PC-9 (cell line): ENCODE results near the gene VIPR1. TPM values are rescaled to one million over a fixed set of nuclear protein-coding genes. Genes with fewer than 3 reads are reported as not detected.
"Not testable (repeated sequence)": the region's sequence is repeated elsewhere in the genome, so short reads cannot be mapped to it uniquely, and the experiment has no call there.

Experiments
- BruUV-seq: library from RNA; stranded (reverse); fragments of 400-500 nt; replicated peaks from 2 replicates; lab custom pipeline; 2021; lab: Mats Ljungman, UMichigan
- CTCF ChIA-PET: fragments of 300-600 bp; sonication (Branson Sonifier 250); formaldehyde crosslinking; loops from one replicate; lab custom pipeline; 2022; ENCODE audit warnings: antibody characterized with exemption; lab: Charles Lee
- POLR2A ChIA-PET: fragments of 300-600 bp; sonication (Branson Sonifier 250); formaldehyde crosslinking; loops from one replicate; lab custom pipeline; 2022; ENCODE audit warnings: antibody characterized with exemption; ENCODE audit not compliant: unreplicated experiment; lab: Charles Lee
- DNase-seq, 2 experiments: peaks; one replicate each; pipeline versions ENCODE4 v3.0.0 to v3.0.0-alpha.2; 2015 to 2022; ENCODE audit warnings: mixed read lengths in 1 of 2
- H2AFZ ChIP-seq: fragments of 200-600 bp; sonication (generic); 2 replicates; pipeline ENCODE4 v1.8.1; 2017; ENCODE audit warnings: antibody characterized with exemption
- H3F3A ChIP-seq: fragments of 200-600 bp; sonication (generic); 2 replicates; pipeline ENCODE4 v1.8.1; 2017; ENCODE audit warnings: antibody characterized with exemption, mild to moderate bottlenecking, low read depth; ENCODE audit not compliant: insufficient read depth
- H3K27ac ChIP-seq: fragments of 200-600 bp; sonication (generic); 2 replicates; pipeline ENCODE4 v1.6.1; 2016; ENCODE audit warnings: mixed run types
- H3K27me3 ChIP-seq: fragments of 200-600 bp; sonication (generic); 2 replicates; pipeline ENCODE4 v1.6.1; 2016; ENCODE audit warnings: low read depth, mixed run types; ENCODE audit not compliant: insufficient read depth
- H3K36me3 ChIP-seq: fragments of 200-600 bp; sonication (generic); 2 replicates; pipeline ENCODE4 v1.6.1; 2016; ENCODE audit warnings: low read depth, mixed run types
- H3K4me1 ChIP-seq: fragments of 200-600 bp; sonication (generic); replicated peaks from 2 replicates; pipeline ENCODE4 v1.6.1; 2016; ENCODE audit warnings: mixed run types; ENCODE audit not compliant: insufficient read depth
- H3K4me2 ChIP-seq: fragments of 200-600 bp; sonication (generic); 2 replicates; pipeline ENCODE4 v1.6.1; 2017; ENCODE audit warnings: mixed run types
- H3K4me3 ChIP-seq: fragments of 200-600 bp; sonication (generic); 2 replicates; pipeline ENCODE4 v1.6.1; 2016; ENCODE audit warnings: mixed run types
- H3K79me2 ChIP-seq: fragments of 200-600 bp; sonication (generic); 2 replicates; pipeline ENCODE4 v1.6.1; 2017; ENCODE audit warnings: low read depth, mixed run types
- H3K9me2 ChIP-seq: fragments of 200-600 bp; sonication (generic); 2 replicates; pipeline ENCODE4 v1.8.1; 2017; ENCODE audit warnings: mild to moderate bottlenecking; ENCODE audit not compliant: insufficient read depth
- H3K9me3 ChIP-seq: fragments of 200-600 bp; sonication (generic); 2 replicates; pipeline ENCODE4 v1.8.1; 2016; ENCODE audit warnings: low read depth; ENCODE audit not compliant: insufficient read depth
- H4K20me1 ChIP-seq: fragments of 200-600 bp; sonication (generic); 2 replicates; pipeline ENCODE4 v1.8.1; 2017; ENCODE audit not compliant: insufficient read depth
- CTCF ChIP-seq: fragments of 200-600 bp; sonication (generic); conservative IDR thresholded peaks from 2 replicates; pipeline ENCODE4 v1.6.1; 2017; ENCODE audit warnings: mixed run types, antibody characterized with exemption, mild to moderate bottlenecking, moderate library complexity
- EZH2 ChIP-seq: fragments of 200-600 bp; sonication (generic); IDR thresholded peaks from 2 replicates; pipeline ENCODE4 v1.8.0; 2017; ENCODE audit warnings: antibody characterized with exemption, low read depth
- intact Hi-C: fragments of 100-400 bp; cut with micrococcal nuclease; formaldehyde crosslinking; loops from one replicate; pipeline ENCODE4 v1.10.0; 2022; ENCODE audit not compliant: unreplicated experiment
- total RNA-seq: library from RNA; stranded (reverse); gene quantifications from 2 replicates; pipeline ENCODE4 v1.2.3, GENCODE V29; 2021

VIPR1 gene
- total RNA-seq, 1 experiment from 2014 or later, result 23.9 TPM

DNA sequence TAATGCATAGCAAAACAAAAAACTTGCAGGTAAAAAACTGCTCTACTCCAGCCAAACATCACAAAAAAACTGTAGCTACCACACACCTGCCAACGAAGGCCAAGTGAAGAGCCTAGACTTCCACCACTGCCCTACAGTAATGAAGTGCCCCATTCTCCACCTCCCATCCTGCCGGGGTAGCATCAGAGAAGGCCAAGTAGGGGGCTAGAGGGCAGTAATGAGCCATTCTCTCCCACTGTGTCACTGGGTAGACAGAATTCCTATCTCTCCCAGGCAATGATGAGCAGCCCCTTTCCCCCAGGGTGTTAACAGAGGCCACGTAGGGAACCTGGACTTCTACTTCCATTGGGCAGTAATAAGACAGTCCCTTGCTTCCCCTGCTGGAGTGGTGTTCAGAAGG is 69.8 kb downstream of the VIPR1 start:
- peak in 1 of 2 experiments; percentile 28 for DNase-seq
- peaks cover 4% of the 10 kb centered on the region; the same call in 1 of the 2 replicates for H3K79me2 ChIP-seq
- H3K27me3 ChIP-seq, result no peaks in the 10 kb centered on the region
- 0 out of 2 replicates have a peak, but pooled peaks cover 11% of the 10 kb centered on the region for H3K36me3 ChIP-seq
- no peak overlapping the region for H3K4me2 ChIP-seq
- H3K9me3 ChIP-seq, result peaks cover 9% of the 10 kb centered on the region; the same call in 1 of the 2 replicates
- no peak overlapping the region for H3K4me3 ChIP-seq
- H3K9me2 ChIP-seq, result no peaks in the 10 kb centered on the region
- ChIA-PET CTCF (interaction anchor here (0.6 to 0.7 kb wide), 2 partner anchors 338 to 635 kb away, joined by 3 read pairs; no protein-coding TSS in a partner anchor), POLR2A (no interaction called here)
- no peaks in the 10 kb centered on the region for H3K4me1 ChIP-seq
- H3F3A ChIP-seq, result no peaks in the 10 kb centered on the region
- TF ChIP-seq CTCF, result peak; percentile 50; the same call in 1 of the 2 replicates
- TF ChIP-seq EZH2, result no peak
- BruUV-seq, result no TSS peak
- H2AFZ ChIP-seq, result no peak overlapping the region
- H3K27ac ChIP-seq, result no peak overlapping the region
- H4K20me1 ChIP-seq, result no peaks in the 10 kb centered on the region
- intact Hi-C loops, result loop anchor here (2.0 kb wide), 1 partner anchor 173 kb away; no protein-coding TSS in a partner anchor

DNA sequence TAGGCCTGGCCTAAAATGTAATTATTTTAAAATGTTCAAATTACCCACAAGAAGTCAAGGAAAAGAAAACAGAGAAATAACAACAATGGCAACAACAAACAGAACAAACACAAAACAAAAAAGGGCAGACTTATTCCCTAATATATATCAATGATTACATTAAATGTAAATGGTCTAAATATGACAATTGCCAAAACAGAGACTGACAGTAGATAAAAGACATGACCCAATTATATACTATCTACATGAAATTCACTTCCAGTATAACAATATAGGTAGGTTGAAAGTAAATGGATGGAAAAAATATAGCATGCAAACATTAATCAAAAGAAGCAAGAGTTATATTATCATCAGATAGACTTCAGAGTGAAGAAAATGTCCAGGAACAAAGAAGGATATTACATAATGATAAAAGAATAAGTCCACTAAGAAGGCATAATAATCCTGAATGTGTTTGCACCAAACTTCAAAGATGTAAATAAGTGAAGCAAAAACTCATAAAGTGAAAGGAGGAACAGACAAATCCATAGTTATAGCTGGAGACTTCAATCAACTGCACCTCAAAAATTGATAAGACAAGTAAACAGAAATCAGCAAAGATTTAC is 72.8 kb downstream of the VIPR1 start:
- no peak for TF ChIP-seq EZH2
- TF ChIP-seq CTCF, result no peak
- H3K9me2 ChIP-seq, result no peaks in the 10 kb centered on the region
- H3F3A ChIP-seq, result peaks cover 5% of the 10 kb centered on the region; the same call in 1 of the 2 replicates
- CTCF ChIA-PET, result no interaction called here
- H2AFZ ChIP-seq, result no peak overlapping the region
- POLR2A ChIA-PET, result no interaction called here
- no peaks in the 10 kb centered on the region for H4K20me1 ChIP-seq
- BruUV-seq, result no TSS peak
- peaks cover 9% of the 10 kb centered on the region; the same call in 1 of the 2 replicates for H3K9me3 ChIP-seq
- H3K27me3 ChIP-seq, result no peaks in the 10 kb centered on the region
- no peak overlapping the region for H3K27ac ChIP-seq
- intact Hi-C loops, result no loop called here
- H3K4me2 ChIP-seq, result no peak overlapping the region
- H3K79me2 ChIP-seq, result peaks cover 4% of the 10 kb centered on the region; the same call in 1 of the 2 replicates
- H3K4me3 ChIP-seq, result no peak overlapping the region
- no peak for DNase-seq
- H3K4me1 ChIP-seq, result peaks cover 2% of the 10 kb centered on the region
- 0 out of 2 replicates have a peak, but pooled peaks cover 11% of the 10 kb centered on the region for H3K36me3 ChIP-seq

GRCh38 chr3:42578054-42578453 is 75.6 kb downstream of the VIPR1 start:
- peaks cover 4% of the 10 kb centered on the region; the same call in 1 of the 2 replicates for H3K79me2 ChIP-seq
- peaks cover 15% of the 10 kb centered on the region; the same call in 1 of the 2 replicates for H3F3A ChIP-seq
- H2AFZ ChIP-seq, result no peak overlapping the region
- H4K20me1 ChIP-seq, result no peaks in the 10 kb centered on the region
- ChIA-PET POLR2A (no interaction called here), CTCF (interaction anchor here (0.7 kb wide), 1 partner anchor 29 kb away, joined by 5 read pairs; no protein-coding TSS in a partner anchor)
- H3K27ac ChIP-seq, result no peak overlapping the region
- no peak overlapping the region for H3K4me3 ChIP-seq
- H3K9me2 ChIP-seq, result no peaks in the 10 kb centered on the region
- H3K9me3 ChIP-seq, result peaks cover 9% of the 10 kb centered on the region; the same call in 1 of the 2 replicates
- no TSS peak for BruUV-seq
- DNase-seq, result no peak
- peaks cover 17% of the 10 kb centered on the region for H3K4me1 ChIP-seq
- no peak for TF ChIP-seq EZH2
- TF ChIP-seq CTCF, result no peak
- intact Hi-C loops, result no loop called here
- H3K27me3 ChIP-seq, result no peaks in the 10 kb centered on the region
- no peak overlapping the region for H3K4me2 ChIP-seq
- H3K36me3 ChIP-seq, result 0 out of 2 replicates have a peak, but pooled peaks cover 11% of the 10 kb centered on the region

GRCh38 chr3:42579346-42579745 is 76.9 kb downstream of the VIPR1 start:
- CTCF ChIA-PET, H2AFZ ChIP-seq, H3K9me2 ChIP-seq, H3K79me2 ChIP-seq, intact Hi-C loops, H3K9me3 ChIP-seq, H3K27ac ChIP-seq, H3K27me3 ChIP-seq, H3K4me2 ChIP-seq, H4K20me1 ChIP-seq, DNase-seq, H3K36me3 ChIP-seq, POLR2A ChIA-PET, H3K4me3 ChIP-seq: not testable (repeated sequence)
- H3K4me1 ChIP-seq, result peaks cover 21% of the 10 kb centered on the region
- H3F3A ChIP-seq, result peaks cover 15% of the 10 kb centered on the region; the same call in 1 of the 2 replicates
- TSS peak; percentile 4 for BruUV-seq
